Karpas-422 (cell line): ENCODE data around the gene ROR2. TPM values are rescaled to one million over a fixed set of nuclear protein-coding genes. Genes with fewer than 3 reads are reported as not detected.
"Not testable (repeated sequence)": the region's sequence is repeated elsewhere in the genome, so short reads cannot be mapped to it uniquely, and the experiment has no call there.

ENCODE experiments used
- DNase-seq: peaks from one replicate; pipeline ENCODE4 v3.0.0-alpha.2; 2015
- H2AFZ ChIP-seq: fragments of 200-600 bp; sonication (generic); 2 replicates; pipeline ENCODE4 v1.6.1; 2014; ENCODE audit warnings: antibody characterized with exemption, low read length, mixed read lengths
- H3K27ac ChIP-seq: fragments of 200-600 bp; sonication (generic); 2 replicates; pipeline ENCODE4 v1.5.1; 2014; ENCODE audit warnings: mild to moderate bottlenecking, low read length, moderate library complexity
- H3K27me3 ChIP-seq: fragments of 200-600 bp; sonication (generic); 2 replicates; pipeline ENCODE4 v1.6.1; 2014; ENCODE audit warnings: low read length, mixed read lengths
- H3K36me3 ChIP-seq: fragments of 200-600 bp; sonication (generic); 2 replicates; pipeline ENCODE4 v1.6.1; 2014; ENCODE audit warnings: low read length, mixed read lengths; ENCODE audit not compliant: insufficient read depth
- H3K4me1 ChIP-seq: fragments of 200-600 bp; sonication (generic); 2 replicates; pipeline ENCODE4 v1.6.1; 2014; ENCODE audit warnings: mild to moderate bottlenecking, low read length, mixed read lengths
- H3K4me2 ChIP-seq: fragments of 200-600 bp; sonication (generic); 2 replicates; pipeline ENCODE4 v1.6.1; 2014; ENCODE audit warnings: low read length, low read depth, mild to moderate bottlenecking; ENCODE audit not compliant: poor library complexity, severe bottlenecking
- H3K4me3 ChIP-seq: fragments of 200-600 bp; sonication (generic); 2 replicates; pipeline ENCODE4 v1.5.1; 2014; ENCODE audit warnings: mild to moderate bottlenecking, antibody characterized with exemption, low read length, mixed read lengths
- H3K79me2 ChIP-seq: fragments of 200-600 bp; sonication (generic); 2 replicates; pipeline ENCODE4 v1.6.1; 2014; ENCODE audit warnings: mild to moderate bottlenecking, low read length, mixed read lengths
- H3K9ac ChIP-seq: fragments of 200-600 bp; sonication (generic); 2 replicates; pipeline ENCODE4 v1.6.0; 2014; ENCODE audit warnings: low read length
- H3K9me2 ChIP-seq: fragments of 200-600 bp; sonication (generic), shearing (Covaris generic); replicated peaks from 2 replicates; pipeline ENCODE4 v1.6.0; 2014; ENCODE audit warnings: mild to moderate bottlenecking, low read length, moderate library complexity; ENCODE audit not compliant: insufficient read depth
- H3K9me3 ChIP-seq: fragments of 300-700, 200-600 bp; sonication (generic); 2 replicates; pipeline ENCODE4 v1.6.1; 2014; ENCODE audit warnings: low read length, mixed read lengths
- H4K20me1 ChIP-seq: fragments of 200-600 bp; sonication (generic); 2 replicates; pipeline ENCODE4 v1.6.1; 2014; ENCODE audit warnings: mild to moderate bottlenecking, antibody characterized with exemption, low read length, low read depth; ENCODE audit not compliant: insufficient read depth
- total RNA-seq: library from RNA; depleted of rRNA; stranded (reverse); fragments of >200 nt; shearing (Covaris generic); gene quantifications from 2 replicates; pipeline ENCODE4 v1.2.3, GENCODE V29; 2014; ENCODE audit warnings: low replicate concordance

ROR2 gene
- total RNA-seq, 1 experiment from 2014 or later = not detected

GRCh38 chr9:91519520-91520277, 430.3 kb downstream of the ROR2 start:
- no peaks in the 10 kb centered on the region for H3K36me3 ChIP-seq
- DNase-seq = no peak
- no peaks in the 10 kb centered on the region for H3K9me2 ChIP-seq
- H3K27me3 ChIP-seq = no peaks in the 10 kb centered on the region
- H3K4me3 ChIP-seq = no peak overlapping the region
- no peaks in the 10 kb centered on the region for H3K9me3 ChIP-seq
- peaks cover 9% of the 10 kb centered on the region for H3K4me1 ChIP-seq
- H3K79me2 ChIP-seq = no peaks in the 10 kb centered on the region
- H3K4me2 ChIP-seq = no peak overlapping the region
- H2AFZ ChIP-seq = no peak overlapping the region
- H3K27ac ChIP-seq = no peak overlapping the region
- no peak overlapping the region for H3K9ac ChIP-seq
- H4K20me1 ChIP-seq = no peaks in the 10 kb centered on the region

- no peak for DNase-seq
Observed at GRCh38 chr9:91518462-91518861, 431.6 kb downstream of the ROR2 start.

GRCh38 chr9:91517801-91518200, 432.2 kb downstream of the ROR2 start:
- Histone ChIP-seq H3K36me3 (no peaks in the 10 kb centered on the region), H3K4me1 (peaks cover 9% of the 10 kb centered on the region), H3K9me2 (no peaks in the 10 kb centered on the region), H3K4me2 (no peak overlapping the region), H3K27ac (no peak overlapping the region), H4K20me1 (no peaks in the 10 kb centered on the region), H3K9me3 (no peaks in the 10 kb centered on the region), H3K4me3 (no peak overlapping the region), H3K9ac (no peak overlapping the region), H2AFZ (no peak overlapping the region), H3K27me3 (no peaks in the 10 kb centered on the region), H3K79me2 (no peaks in the 10 kb centered on the region)
- no peak for DNase-seq

More at GRCh38 chr9:91518462-91518861, 431.6 kb downstream of the ROR2 start:
- Histone ChIP-seq H3K4me3 (no peak overlapping the region), H3K9ac (no peak overlapping the region), H3K27ac (no peak overlapping the region), H3K4me2 (no peak overlapping the region), H3K27me3 (no peaks in the 10 kb centered on the region), H3K79me2 (no peaks in the 10 kb centered on the region), H2AFZ (no peak overlapping the region), H4K20me1 (no peaks in the 10 kb centered on the region), H3K36me3 (no peaks in the 10 kb centered on the region), H3K9me2 (no peaks in the 10 kb centered on the region), H3K9me3 (no peaks in the 10 kb centered on the region), H3K4me1 (peaks cover 9% of the 10 kb centered on the region)

GRCh38 chr9:91517332-91517731, 432.7 kb downstream of the ROR2 start:
- H3K79me2 ChIP-seq, H3K9me3 ChIP-seq, H4K20me1 ChIP-seq, H3K4me1 ChIP-seq, H3K36me3 ChIP-seq, DNase-seq, H2AFZ ChIP-seq, H3K27ac ChIP-seq, H3K4me3 ChIP-seq, H3K4me2 ChIP-seq, H3K27me3 ChIP-seq, H3K9ac ChIP-seq, H3K9me2 ChIP-seq: not testable (repeated sequence)

GRCh38 chr9:91516777-91517176, 433.3 kb downstream of the ROR2 start:
- Histone ChIP-seq H2AFZ (no peak overlapping the region), H4K20me1 (no peaks in the 10 kb centered on the region), H3K4me1 (peaks cover 9% of the 10 kb centered on the region), H3K79me2 (no peaks in the 10 kb centered on the region), H3K9me2 (no peaks in the 10 kb centered on the region), H3K9me3 (no peaks in the 10 kb centered on the region), H3K9ac (no peak overlapping the region), H3K27ac (no peak overlapping the region), H3K36me3 (no peaks in the 10 kb centered on the region), H3K4me2 (no peak overlapping the region), H3K27me3 (no peaks in the 10 kb centered on the region), H3K4me3 (no peak overlapping the region)
- DNase-seq = no peak

- no peaks in the 10 kb centered on the region for H4K20me1 ChIP-seq
- H3K4me1 ChIP-seq = peaks cover 9% of the 10 kb centered on the region
- H3K4me3 ChIP-seq = no peak overlapping the region
- no peaks in the 10 kb centered on the region for H3K9me3 ChIP-seq
- no peaks in the 10 kb centered on the region for H3K27me3 ChIP-seq
- no peak overlapping the region for H3K9ac ChIP-seq
- no peak overlapping the region for H2AFZ ChIP-seq
- DNase-seq = no peak
- no peak overlapping the region for H3K27ac ChIP-seq
- H3K4me2 ChIP-seq = no peak overlapping the region
- H3K36me3 ChIP-seq = no peaks in the 10 kb centered on the region
- H3K9me2 ChIP-seq = no peaks in the 10 kb centered on the region
- H3K79me2 ChIP-seq = no peaks in the 10 kb centered on the region
Observed at GRCh38 chr9:91516081-91516480, 433.9 kb downstream of the ROR2 start.

GRCh38 chr9:91515074-91515687, 434.8 kb downstream of the ROR2 start:
- peaks cover 9% of the 10 kb centered on the region for H3K4me1 ChIP-seq
- no peak overlapping the region for H3K27ac ChIP-seq
- no peaks in the 10 kb centered on the region for H3K9me2 ChIP-seq
- no peaks in the 10 kb centered on the region for H3K9me3 ChIP-seq
- H4K20me1 ChIP-seq = no peaks in the 10 kb centered on the region
- DNase-seq = no peak
- 0 out of 2 replicates have a peak overlapping the region, but pooled peaks have one; percentile 18 for H3K9ac ChIP-seq
- H3K36me3 ChIP-seq = no peaks in the 10 kb centered on the region
- peak overlapping the region; percentile 18; the same call in 1 of the 2 replicates for H3K4me3 ChIP-seq
- no peaks in the 10 kb centered on the region for H3K79me2 ChIP-seq
- H3K27me3 ChIP-seq = no peaks in the 10 kb centered on the region
- peak overlapping the region; percentile 21 for H3K4me2 ChIP-seq
- H2AFZ ChIP-seq = peak overlapping the region; percentile 7; the same call in 1 of the 2 replicates
